ENCODE data around the gene RELCH. TPM values are rescaled to one million over a fixed set of nuclear protein-coding genes. Genes with fewer than 3 reads are reported as not detected.

The RELCH gene, protein sequence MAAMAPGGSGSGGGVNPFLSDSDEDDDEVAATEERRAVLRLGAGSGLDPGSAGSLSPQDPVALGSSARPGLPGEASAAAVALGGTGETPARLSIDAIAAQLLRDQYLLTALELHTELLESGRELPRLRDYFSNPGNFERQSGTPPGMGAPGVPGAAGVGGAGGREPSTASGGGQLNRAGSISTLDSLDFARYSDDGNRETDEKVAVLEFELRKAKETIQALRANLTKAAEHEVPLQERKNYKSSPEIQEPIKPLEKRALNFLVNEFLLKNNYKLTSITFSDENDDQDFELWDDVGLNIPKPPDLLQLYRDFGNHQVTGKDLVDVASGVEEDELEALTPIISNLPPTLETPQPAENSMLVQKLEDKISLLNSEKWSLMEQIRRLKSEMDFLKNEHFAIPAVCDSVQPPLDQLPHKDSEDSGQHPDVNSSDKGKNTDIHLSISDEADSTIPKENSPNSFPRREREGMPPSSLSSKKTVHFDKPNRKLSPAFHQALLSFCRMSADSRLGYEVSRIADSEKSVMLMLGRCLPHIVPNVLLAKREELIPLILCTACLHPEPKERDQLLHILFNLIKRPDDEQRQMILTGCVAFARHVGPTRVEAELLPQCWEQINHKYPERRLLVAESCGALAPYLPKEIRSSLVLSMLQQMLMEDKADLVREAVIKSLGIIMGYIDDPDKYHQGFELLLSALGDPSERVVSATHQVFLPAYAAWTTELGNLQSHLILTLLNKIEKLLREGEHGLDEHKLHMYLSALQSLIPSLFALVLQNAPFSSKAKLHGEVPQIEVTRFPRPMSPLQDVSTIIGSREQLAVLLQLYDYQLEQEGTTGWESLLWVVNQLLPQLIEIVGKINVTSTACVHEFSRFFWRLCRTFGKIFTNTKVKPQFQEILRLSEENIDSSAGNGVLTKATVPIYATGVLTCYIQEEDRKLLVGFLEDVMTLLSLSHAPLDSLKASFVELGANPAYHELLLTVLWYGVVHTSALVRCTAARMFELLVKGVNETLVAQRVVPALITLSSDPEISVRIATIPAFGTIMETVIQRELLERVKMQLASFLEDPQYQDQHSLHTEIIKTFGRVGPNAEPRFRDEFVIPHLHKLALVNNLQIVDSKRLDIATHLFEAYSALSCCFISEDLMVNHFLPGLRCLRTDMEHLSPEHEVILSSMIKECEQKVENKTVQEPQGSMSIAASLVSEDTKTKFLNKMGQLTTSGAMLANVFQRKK
- 10 to 100 TPM; 24.1 to 41.9 (median 31.3) TPM for total RNA-seq

DNA sequence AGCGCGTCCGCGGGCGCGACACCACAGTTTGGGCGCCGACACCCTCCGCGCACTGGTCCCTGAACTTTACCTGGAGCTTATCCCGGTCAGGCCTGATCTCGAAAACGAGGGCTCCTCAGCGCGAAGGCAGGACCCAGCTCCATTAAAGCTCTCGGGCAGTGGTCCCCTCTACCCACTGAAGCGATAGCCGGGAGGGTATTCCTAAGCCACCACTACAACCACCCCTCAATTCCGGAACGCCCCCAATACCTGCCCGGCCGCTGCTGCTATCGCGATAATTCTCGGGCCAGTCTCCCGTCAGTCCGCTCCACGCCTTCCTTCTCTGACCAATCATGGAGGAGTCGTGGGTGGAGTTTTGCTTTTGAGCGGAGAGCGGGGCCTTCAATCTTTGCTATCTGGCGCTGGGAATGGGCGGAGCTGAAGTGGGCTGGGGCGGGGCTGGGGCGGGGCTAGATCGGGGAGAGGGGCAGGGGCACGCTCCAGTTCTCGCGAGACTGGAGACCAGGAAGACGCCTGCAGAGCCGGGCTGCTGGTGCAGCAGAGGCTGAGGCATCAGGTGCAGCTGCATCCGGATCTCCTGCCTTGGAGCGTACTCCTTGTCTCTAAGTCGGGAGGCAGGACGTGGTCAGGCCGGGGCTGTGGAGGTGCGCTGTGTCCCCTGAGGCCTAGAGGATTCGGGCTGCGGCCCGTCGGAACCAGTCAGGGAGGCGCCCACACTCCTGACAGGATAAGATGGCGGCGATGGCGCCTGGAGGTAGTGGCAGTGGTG lies at the start of gene RELCH, which contains the start of gene PIGN:
TSS of gene RELCH (plus strand) at position 482 of the 769 bp plus-strand sequence. CDS start at position 733, 251 bp downstream.
TSS of gene PIGN (minus strand) at position 283 of the 769 bp plus-strand sequence. CDS start 25,703 bp downstream, outside the sequence.
- 0 to 3% (median 1%) methylated on average over 2 to 14 of the region's 55 CpGs; no CpG with 5 or more reads in 6 of the 10 experiments for WGBS, 10 experiments
- H3K27ac ChIP-seq = peak within 1 kb of the TSS; percentile 93
- peak; percentile 84 to 93 (median 91) for ATAC-seq (replicated peaks in 6 of 8)
- in situ Hi-C loops (cut with MboI; ENCODE audit: low pct_unique_long_range_greater_than_20kb in 2 of 9, low sequenced_read_pairs in 9 of 9, unreplicated experiment in 9 of 9) = loop anchor here in 2 of 9 experiments (25.0 kb wide), 2 partner anchors 375 to 400 kb away; no protein-coding TSS in a partner anchor
- H3K4me3 ChIP-seq = peak within 1 kb of the TSS; percentile 77 to 96 (median 83)
- peaks cover 2 to 12% of the 10 kb centered on the region in 2 donors for H3K4me1 ChIP-seq (replicated peaks in 1 of 2)

DNA sequence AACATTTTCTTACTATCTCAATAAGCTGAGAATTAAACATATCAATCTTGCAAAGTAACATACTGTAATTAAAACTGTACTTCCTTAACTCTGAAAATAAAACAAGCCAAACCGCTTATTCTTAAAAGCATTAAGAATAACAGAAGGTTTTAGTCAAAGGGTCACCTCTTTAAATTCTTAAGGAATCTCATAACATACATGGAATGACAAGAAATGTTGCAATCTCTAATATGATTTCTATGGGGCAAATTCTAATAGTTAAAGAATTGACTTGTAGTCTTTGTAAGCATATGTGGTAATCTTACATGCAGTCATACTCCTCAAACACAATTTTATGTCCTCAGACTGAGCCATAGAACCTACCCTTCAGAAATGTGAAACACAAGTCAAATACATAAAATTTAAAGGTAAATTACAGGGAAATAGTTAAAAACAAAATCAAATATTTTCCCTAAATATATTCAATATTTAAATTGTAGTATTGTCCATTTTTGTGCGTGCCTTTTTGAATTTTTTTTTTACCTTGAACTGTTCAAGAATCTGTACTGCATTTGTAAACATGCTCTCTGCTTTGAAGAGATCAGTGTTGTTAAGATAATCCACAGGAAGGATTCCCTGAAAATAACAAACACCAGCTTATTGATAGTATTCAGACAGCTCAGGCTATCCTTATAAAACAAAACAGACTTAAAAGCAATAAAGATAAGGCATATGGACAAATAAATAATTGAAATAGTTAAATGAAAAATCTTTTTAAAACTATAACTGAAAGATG lies 48.4 kb upstream of the RELCH start:
- no peak for ATAC-seq (replicated peaks in 6 of 8)
- no peak overlapping the region for H3K4me3 ChIP-seq
- in situ Hi-C loops (cut with MboI; ENCODE audit: low pct_unique_long_range_greater_than_20kb in 2 of 9, low sequenced_read_pairs in 9 of 9, unreplicated experiment in 9 of 9) = loop anchor here in 7 of 9 experiments (25.0 kb wide), 5 partner anchors 226 to 1451 kb away; partner anchors contain the start of gene RNF152 (in 1 of the 7)
- peaks cover 0 to 3% of the 10 kb centered on the region in 2 donors for H3K4me1 ChIP-seq (replicated peaks in 1 of 2)
- 45 to 100% (median 88%) methylated on average over 1 to 2 of the region's 2 CpGs; no CpG with 5 or more reads in 1 of the 10 experiments for WGBS, 10 experiments
- H3K27ac ChIP-seq = no peak overlapping the region

DNA sequence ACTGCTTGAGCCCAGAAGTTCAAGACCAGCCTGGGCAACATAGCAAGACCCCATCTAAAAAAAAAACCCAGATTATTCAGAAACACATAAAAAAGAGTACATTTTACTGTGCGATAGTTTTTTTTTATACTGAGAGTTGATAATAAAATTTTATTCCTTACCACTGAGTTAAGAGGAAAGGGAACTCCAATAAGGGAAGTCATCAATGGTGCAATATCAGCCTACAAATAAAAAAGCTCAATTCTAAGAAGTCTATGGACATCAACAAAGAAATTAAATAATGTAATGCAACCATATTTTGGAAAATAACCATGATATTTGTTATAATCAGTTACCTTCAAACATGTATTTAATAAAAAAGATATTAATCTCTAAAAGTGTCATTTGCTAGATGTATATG lies 46.8 kb upstream of the RELCH start:
- 29 to 100% (median 55%) methylated on average over 1 of the region's 1 CpG; no CpG with 5 or more reads in 2 of the 10 experiments for WGBS, 10 experiments
- in situ Hi-C loops (cut with MboI; ENCODE audit: low pct_unique_long_range_greater_than_20kb in 2 of 9, low sequenced_read_pairs in 9 of 9, unreplicated experiment in 9 of 9) = loop anchor here in 7 of 9 experiments (25.0 kb wide), 5 partner anchors 228 to 1453 kb away; partner anchors contain the start of gene RNF152 (in 1 of the 7)
- Histone ChIP-seq H3K4me3 (no peak overlapping the region), H3K27ac (no peak overlapping the region), H3K4me1 (replicated peaks in 1 of 2) (no peaks in the 10 kb centered on the region)
- ATAC-seq (replicated peaks in 6 of 8) = no peak

DNA sequence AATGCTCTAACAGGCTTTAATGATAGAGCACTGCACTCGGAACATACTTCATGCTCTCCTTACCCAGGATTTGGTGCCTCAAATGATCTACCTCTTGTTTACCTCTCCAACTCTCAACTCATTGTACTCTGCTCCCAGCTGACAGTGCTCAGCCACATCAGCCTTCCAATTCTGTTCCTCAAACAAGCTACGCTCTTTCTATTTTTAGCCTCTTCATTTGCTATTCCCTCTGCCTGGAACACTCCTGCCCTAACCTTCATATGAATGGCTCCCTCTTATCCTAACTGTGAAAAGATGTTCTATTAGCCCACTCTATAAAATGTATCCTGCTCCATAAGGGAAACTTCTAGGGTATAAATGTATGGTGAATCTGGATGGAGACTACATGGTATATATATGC lies 42.7 kb upstream of the RELCH start:
- ATAC-seq (replicated peaks in 6 of 8) = no peak
- Histone ChIP-seq H3K27ac (no peak overlapping the region), H3K4me3 (no peak overlapping the region), H3K4me1 (replicated peaks in 1 of 2) (no peaks in the 10 kb centered on the region)
- in situ Hi-C loops (cut with MboI; ENCODE audit: low pct_unique_long_range_greater_than_20kb in 2 of 9, low sequenced_read_pairs in 9 of 9, unreplicated experiment in 9 of 9) = loop anchor here in 7 of 9 experiments (25.0 kb wide), 5 partner anchors 232 to 1457 kb away; partner anchors contain the start of gene RNF152 (in 1 of the 7)
- 83 to 100% (median 92%) methylated on average over 1 to 2 of the region's 2 CpGs; no CpG with 5 or more reads in 3 of the 10 experiments for WGBS, 10 experiments

DNA sequence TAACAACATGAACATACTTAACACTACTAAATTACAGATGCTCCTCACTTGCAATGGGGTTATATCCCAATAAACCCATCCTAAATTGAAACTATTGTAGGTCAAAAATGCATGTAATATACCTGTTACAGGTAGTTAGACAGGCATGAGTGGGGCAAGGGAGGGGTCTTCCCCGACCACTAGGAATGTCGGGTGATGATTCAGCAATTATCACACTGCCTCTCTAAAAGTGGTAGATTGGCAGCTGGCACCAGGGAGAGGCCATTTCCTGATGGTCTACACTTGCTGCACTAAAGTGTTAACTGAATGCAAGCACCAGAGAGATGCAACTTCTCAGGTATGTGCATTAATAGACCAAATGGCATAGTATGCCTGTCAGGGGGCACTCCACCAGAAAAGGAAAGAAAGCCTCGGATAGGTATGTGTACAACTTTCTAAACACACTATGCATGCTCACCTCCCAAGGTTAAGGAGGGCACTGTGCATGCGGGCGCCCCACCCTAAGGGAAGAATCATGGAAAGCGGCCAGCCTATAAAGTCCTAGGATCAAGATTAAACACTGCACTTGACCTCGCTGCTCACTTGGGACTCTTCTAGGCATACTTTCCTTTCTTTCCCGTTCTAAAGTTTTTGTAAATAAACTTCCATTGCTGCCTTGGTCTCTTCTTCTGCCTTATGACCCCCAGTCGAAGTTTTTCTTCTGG lies 35.8 kb upstream of the RELCH start:
- no peak for ATAC-seq (replicated peaks in 6 of 8)
- in situ Hi-C loops (cut with MboI; ENCODE audit: low pct_unique_long_range_greater_than_20kb in 2 of 9, low sequenced_read_pairs in 9 of 9, unreplicated experiment in 9 of 9) = no loop called here
- Histone ChIP-seq H3K4me3 (no peak overlapping the region), H3K27ac (no peak overlapping the region), H3K4me1 (replicated peaks in 1 of 2) (no peaks in the 10 kb centered on the region)
- 70 to 100% (median 92%) methylated on average over 1 to 6 of the region's 9 CpGs; no CpG with 5 or more reads in 1 of the 10 experiments for WGBS, 10 experiments

DNA sequence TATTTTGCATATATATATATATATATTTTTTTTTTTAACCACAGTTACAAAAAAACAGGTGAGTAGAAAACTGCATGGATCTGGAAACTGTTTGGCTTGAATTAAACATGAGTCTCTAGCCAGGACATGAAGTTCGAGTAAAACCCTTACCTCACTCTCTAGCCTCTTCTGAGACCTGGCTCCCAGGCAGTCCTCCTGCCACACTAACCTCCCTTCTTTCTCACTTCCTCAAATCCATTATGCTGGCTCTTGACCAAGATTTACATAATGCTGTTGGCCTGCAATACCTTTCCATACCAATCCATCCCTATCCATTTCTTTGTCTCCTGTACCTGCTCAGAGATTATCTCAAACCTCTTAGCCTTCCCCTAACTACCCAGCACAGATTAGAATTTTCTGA lies 34.2 kb upstream of the RELCH start:
- no peak overlapping the region for H3K27ac ChIP-seq
- WGBS, 10 experiments = 86 to 100% (median 94%) methylated on average over 1 of the region's 1 CpG; no CpG with 5 or more reads in 4 of the 10 experiments
- H3K4me1 ChIP-seq (replicated peaks in 1 of 2) = no peaks in the 10 kb centered on the region
- in situ Hi-C loops (cut with MboI; ENCODE audit: low pct_unique_long_range_greater_than_20kb in 2 of 9, low sequenced_read_pairs in 9 of 9, unreplicated experiment in 9 of 9) = no loop called here
- no peak for ATAC-seq (replicated peaks in 6 of 8)
- H3K4me3 ChIP-seq = no peak overlapping the region

DNA sequence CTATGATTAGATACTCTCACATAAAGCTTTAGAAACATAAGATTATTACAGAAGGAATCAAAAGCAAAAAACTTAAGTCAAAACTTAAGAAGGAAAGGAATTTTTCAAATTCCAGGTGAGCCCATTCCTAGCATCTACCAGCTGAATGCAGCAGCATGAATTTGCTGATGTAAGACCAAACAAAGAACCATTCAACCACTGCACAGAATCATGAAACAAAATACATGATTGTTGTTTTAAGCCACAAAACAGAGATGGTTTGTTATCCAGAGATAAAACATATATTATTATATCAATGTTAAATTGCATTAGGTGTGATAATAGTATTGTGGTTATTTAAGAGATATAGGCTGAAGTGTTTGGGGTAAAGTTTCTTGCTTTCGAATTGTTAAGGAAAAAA lies 29.2 kb upstream of the RELCH start:
- 82 to 100% (median 100%) methylated on average over 1 of the region's 1 CpG; no CpG with 5 or more reads in 3 of the 10 experiments for WGBS, 10 experiments
- Histone ChIP-seq H3K4me1 (replicated peaks in 1 of 2) (no peaks in the 10 kb centered on the region), H3K27ac (no peak overlapping the region), H3K4me3 (no peak overlapping the region)
- in situ Hi-C loops (cut with MboI; ENCODE audit: low pct_unique_long_range_greater_than_20kb in 2 of 9, low sequenced_read_pairs in 9 of 9, unreplicated experiment in 9 of 9) = no loop called here
- ATAC-seq (replicated peaks in 6 of 8) = no peak

DNA sequence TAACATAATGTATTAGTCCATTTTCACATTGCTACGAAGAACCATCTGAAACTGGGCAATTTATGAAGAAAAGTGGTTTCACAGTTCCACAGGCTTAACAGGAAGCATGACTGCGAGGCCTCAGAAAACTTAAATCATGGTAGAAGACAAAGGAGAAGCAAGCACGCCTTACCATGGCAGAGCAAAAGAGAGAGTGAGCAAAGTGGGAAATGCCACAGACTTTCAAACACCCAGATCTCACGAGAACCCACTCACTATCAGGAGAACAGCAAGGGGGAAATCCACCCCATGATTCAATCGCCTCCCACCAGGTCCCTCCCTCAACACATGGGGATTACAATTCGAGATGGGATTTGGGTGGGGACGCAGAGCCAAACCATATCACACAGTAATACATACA lies 22.7 kb upstream of the RELCH start:
- H3K27ac ChIP-seq = no peak overlapping the region
- WGBS, 10 experiments = 65 to 100% (median 88%) methylated on average over 1 to 4 of the region's 7 CpGs; no CpG with 5 or more reads in 3 of the 10 experiments
- H3K4me3 ChIP-seq = no peak overlapping the region
- no peak for ATAC-seq (replicated peaks in 6 of 8)
- in situ Hi-C loops (cut with MboI; ENCODE audit: low pct_unique_long_range_greater_than_20kb in 2 of 9, low sequenced_read_pairs in 9 of 9, unreplicated experiment in 9 of 9) = no loop called here
- H3K4me1 ChIP-seq (replicated peaks in 1 of 2) = no peaks in the 10 kb centered on the region

DNA sequence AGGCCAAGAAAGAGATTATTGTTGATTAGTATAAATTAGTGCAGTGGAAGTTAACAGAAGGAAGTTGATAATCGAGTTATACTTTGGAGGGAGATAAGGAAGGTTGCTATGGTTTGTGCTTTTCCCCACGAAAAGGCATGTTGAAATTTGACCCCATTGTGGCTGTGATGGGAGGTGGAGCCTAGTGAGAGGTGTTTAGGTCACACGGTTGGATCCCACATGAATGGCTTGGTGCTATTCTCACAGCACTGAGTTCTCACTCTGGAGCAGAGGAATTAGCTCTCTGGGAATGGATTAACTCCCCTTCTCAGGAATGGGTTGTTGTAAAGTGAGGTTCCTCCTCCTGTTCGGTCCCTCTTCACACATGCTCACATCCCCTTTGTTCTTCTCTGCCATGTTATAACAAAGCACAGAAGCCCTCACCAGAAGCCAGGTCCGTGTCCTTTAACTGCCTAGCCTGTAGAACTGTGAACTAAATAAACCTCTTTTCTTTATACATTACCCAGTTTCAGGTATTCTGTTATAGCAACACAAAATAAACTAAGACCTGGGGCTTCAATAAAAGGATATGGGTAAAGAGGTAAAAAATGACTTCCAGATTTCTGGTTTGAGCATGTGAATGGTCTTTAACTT lies 22.1 kb upstream of the RELCH start:
- ATAC-seq (replicated peaks in 6 of 8) = no peak
- Histone ChIP-seq H3K4me3 (no peak overlapping the region), H3K4me1 (replicated peaks in 1 of 2) (no peaks in the 10 kb centered on the region), H3K27ac (no peak overlapping the region)
- in situ Hi-C loops (cut with MboI; ENCODE audit: low pct_unique_long_range_greater_than_20kb in 2 of 9, low sequenced_read_pairs in 9 of 9, unreplicated experiment in 9 of 9) = no loop called here
- WGBS, 10 experiments = 10 to 100% (median 79%) methylated on average over 1 to 5 of the region's 5 CpGs; no CpG with 5 or more reads in 2 of the 10 experiments

DNA sequence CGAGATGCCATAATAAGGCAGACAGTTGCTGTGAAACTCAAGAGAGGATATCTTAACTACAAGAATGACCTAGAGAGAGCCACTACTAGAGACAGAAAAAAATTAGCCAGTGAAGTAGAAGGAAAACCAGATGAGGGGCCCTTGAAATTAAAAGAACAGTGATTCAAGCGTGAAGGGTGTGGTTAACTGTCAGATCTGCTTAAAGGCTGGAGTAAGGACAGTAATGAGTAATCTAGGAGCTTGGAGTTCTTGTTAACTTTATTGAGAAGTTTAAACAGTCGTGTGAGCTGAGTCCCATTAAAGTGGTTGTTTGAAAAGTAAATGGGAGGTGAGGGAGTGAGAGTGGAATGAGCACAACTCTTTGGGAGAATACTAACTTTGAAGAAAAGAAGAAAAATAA lies 21.5 kb upstream of the RELCH start:
- no peak overlapping the region for H3K27ac ChIP-seq
- H3K4me3 ChIP-seq = no peak overlapping the region
- ATAC-seq (replicated peaks in 6 of 8) = peak in 1 of 8 experiments; percentile 37
- no peaks in the 10 kb centered on the region for H3K4me1 ChIP-seq (replicated peaks in 1 of 2)
- in situ Hi-C loops (cut with MboI; ENCODE audit: low pct_unique_long_range_greater_than_20kb in 2 of 9, low sequenced_read_pairs in 9 of 9, unreplicated experiment in 9 of 9) = no loop called here
- WGBS, 10 experiments = 79 to 100% (median 98%) methylated on average over 1 to 3 of the region's 3 CpGs
